Measurements from ENCODE around the gene MAT1A. TPM values are rescaled to one million over a fixed set of nuclear protein-coding genes. Genes with fewer than 3 reads are reported as not detected.

MAT1A gene
- total and polyA plus RNA-seq, 2 experiments from 2014 or later, result not detected

GRCh38 chr10:80281292-80281691 lies 8.2 kb downstream of the MAT1A start:
- H2AFZ ChIP-seq, result no peak overlapping the region
- 51 to 52% methylated on average over 6 of the region's 6 CpGs for WGBS, 2 experiments (ENCODE audit: low coverage in 1 of 2, low lambda C conversion rate in 2 of 2, missing lambda C conversion rate in 2 of 2)
- no peaks in the 10 kb centered on the region for H4K20me1 ChIP-seq (ENCODE audit: insufficient read depth)
- H3K36me3 ChIP-seq (ENCODE audit: low read depth), result no peaks in the 10 kb centered on the region
- no peaks in the 10 kb centered on the region for H3K4me1 ChIP-seq (ENCODE audit: insufficient read depth)
- no peak for DNase-seq
- H3K4me3 ChIP-seq, result no peak overlapping the region
- H3K27me3 ChIP-seq (replicated peaks; ENCODE audit: insufficient read depth), result peaks cover 15% of the 10 kb centered on the region
- no peak overlapping the region for H3K27ac ChIP-seq
- no peaks in the 10 kb centered on the region for H3F3A ChIP-seq (ENCODE audit: insufficient read depth)
- in situ Hi-C loops (cut with MboI), result no loop called here
- no peak for TF ChIP-seq EZH2phosphoT487 (IDR thresholded peaks at IDR 0.05; ENCODE audit: insufficient read depth, low read depth)
- no peaks in the 10 kb centered on the region for H3K9me3 ChIP-seq (ENCODE audit: low read depth)
- no peak overlapping the region for H3K4me2 ChIP-seq (ENCODE audit: unreplicated experiment)
- no peaks in the 10 kb centered on the region for H3K79me2 ChIP-seq (ENCODE audit: insufficient read depth)
- no peaks in the 10 kb centered on the region for H3K9me2 ChIP-seq (ENCODE audit: insufficient read depth)
- H3K9ac ChIP-seq, result no peak overlapping the region

GRCh38 chr10:80280071-80280800 lies 9.2 kb downstream of the MAT1A start:
- no peaks in the 10 kb centered on the region for H4K20me1 ChIP-seq (ENCODE audit: insufficient read depth)
- H3K9ac ChIP-seq, result no peak overlapping the region
- H3K27me3 ChIP-seq (replicated peaks; ENCODE audit: insufficient read depth), result peaks cover 15% of the 10 kb centered on the region
- H3K4me1 ChIP-seq (ENCODE audit: insufficient read depth), result no peaks in the 10 kb centered on the region
- H3F3A ChIP-seq (ENCODE audit: insufficient read depth), result no peaks in the 10 kb centered on the region
- no peak for TF ChIP-seq EZH2phosphoT487 (IDR thresholded peaks at IDR 0.05; ENCODE audit: insufficient read depth, low read depth)
- no peak for TF ChIP-seq EZH2 (IDR thresholded peaks at IDR 0.05; ENCODE audit: insufficient read depth, poor library complexity, severe bottlenecking)
- in situ Hi-C loops (cut with MboI), result no loop called here
- H3K79me2 ChIP-seq (ENCODE audit: insufficient read depth), result no peaks in the 10 kb centered on the region
- no peak overlapping the region for H3K4me2 ChIP-seq (ENCODE audit: unreplicated experiment)
- no peak overlapping the region for H3K27ac ChIP-seq
- no peaks in the 10 kb centered on the region for H3K9me3 ChIP-seq (ENCODE audit: low read depth)
- no peaks in the 10 kb centered on the region for H3K9me2 ChIP-seq (ENCODE audit: insufficient read depth)
- no peak for DNase-seq
- H3K36me3 ChIP-seq (ENCODE audit: low read depth), result no peaks in the 10 kb centered on the region
- H3K4me3 ChIP-seq, result no peak overlapping the region
- 65% methylated on average over 21 to 23 of the region's 23 CpGs for WGBS, 2 experiments (ENCODE audit: low coverage in 1 of 2, low lambda C conversion rate in 2 of 2, missing lambda C conversion rate in 2 of 2)
- H2AFZ ChIP-seq, result no peak overlapping the region

- H3K9me2 ChIP-seq (ENCODE audit: insufficient read depth), result no peaks in the 10 kb centered on the region
- DNase-seq, result no peak
- no peak overlapping the region for H3K4me3 ChIP-seq
- no peak overlapping the region for H2AFZ ChIP-seq
- H3K27me3 ChIP-seq (replicated peaks; ENCODE audit: insufficient read depth), result peaks cover 15% of the 10 kb centered on the region
- H3K4me2 ChIP-seq (ENCODE audit: unreplicated experiment), result no peak overlapping the region
- WGBS, 2 experiments (ENCODE audit: low coverage in 1 of 2, low lambda C conversion rate in 2 of 2, missing lambda C conversion rate in 2 of 2), result 49 to 53% methylated on average over 4 to 5 of the region's 5 CpGs
- TF ChIP-seq EZH2phosphoT487 (IDR thresholded peaks at IDR 0.05; ENCODE audit: insufficient read depth, low read depth), result no peak
- no peak for TF ChIP-seq EZH2 (IDR thresholded peaks at IDR 0.05; ENCODE audit: insufficient read depth, poor library complexity, severe bottlenecking)
- no peaks in the 10 kb centered on the region for H3F3A ChIP-seq (ENCODE audit: insufficient read depth)
- H3K9ac ChIP-seq, result no peak overlapping the region
- no peaks in the 10 kb centered on the region for H3K36me3 ChIP-seq (ENCODE audit: low read depth)
- H3K4me1 ChIP-seq (ENCODE audit: insufficient read depth), result no peaks in the 10 kb centered on the region
- no peaks in the 10 kb centered on the region for H4K20me1 ChIP-seq (ENCODE audit: insufficient read depth)
- H3K79me2 ChIP-seq (ENCODE audit: insufficient read depth), result no peaks in the 10 kb centered on the region
- no peaks in the 10 kb centered on the region for H3K9me3 ChIP-seq (ENCODE audit: low read depth)
- in situ Hi-C loops (cut with MboI), result no loop called here
- no peak overlapping the region for H3K27ac ChIP-seq
These were observed 10.3 kb downstream of the MAT1A start for GRCh38 chr10:80279146-80279545.

- Histone ChIP-seq H3K9ac (no peak overlapping the region), H3F3A (ENCODE audit: insufficient read depth) (no peaks in the 10 kb centered on the region), H3K27me3 (replicated peaks; ENCODE audit: insufficient read depth) (peaks cover 15% of the 10 kb centered on the region), H3K79me2 (ENCODE audit: insufficient read depth) (no peaks in the 10 kb centered on the region), H2AFZ (no peak overlapping the region), H3K4me2 (ENCODE audit: unreplicated experiment) (no peak overlapping the region), H3K4me3 (no peak overlapping the region), H3K9me3 (ENCODE audit: low read depth) (no peaks in the 10 kb centered on the region), H3K4me1 (ENCODE audit: insufficient read depth) (no peaks in the 10 kb centered on the region), H3K36me3 (ENCODE audit: low read depth) (no peaks in the 10 kb centered on the region), H3K27ac (no peak overlapping the region), H4K20me1 (ENCODE audit: insufficient read depth) (no peaks in the 10 kb centered on the region), H3K9me2 (ENCODE audit: insufficient read depth) (no peaks in the 10 kb centered on the region)
- in situ Hi-C loops (cut with MboI), result no loop called here
- WGBS, 2 experiments (ENCODE audit: low coverage in 1 of 2, low lambda C conversion rate in 2 of 2, missing lambda C conversion rate in 2 of 2), result 64 to 70% methylated on average over 5 of the region's 5 CpGs
- no peak for DNase-seq
- no peak for TF ChIP-seq EZH2 (IDR thresholded peaks at IDR 0.05; ENCODE audit: insufficient read depth, poor library complexity, severe bottlenecking)
- TF ChIP-seq EZH2phosphoT487 (IDR thresholded peaks at IDR 0.05; ENCODE audit: insufficient read depth, low read depth), result no peak
These were observed 11.0 kb downstream of the MAT1A start for GRCh38 chr10:80278480-80278879.
